GM23338 (cell line): ENCODE measurements around the gene POU3F1.

Experiments
- EZH2 ChIP-seq: fragments of 200-600 bp; sonication (generic); IDR thresholded peaks from one replicate; pipeline ENCODE4 v1.8.0; 2017; ENCODE audit warnings: antibody characterized with exemption, mild to moderate bottlenecking, low read depth; ENCODE audit not compliant: unreplicated experiment
- EZH2phosphoT487 ChIP-seq: fragments of 200-600 bp; sonication (generic); IDR thresholded peaks from one replicate; pipeline ENCODE4 v1.8.1; 2018; ENCODE audit warnings: antibody characterized with exemption; ENCODE audit not compliant: unreplicated experiment
- JUNB ChIP-seq: IDR thresholded peaks from one replicate; pipeline ENCODE4 v1.6.1; 2016; ENCODE audit warnings: antibody characterized with exemption; ENCODE audit not compliant: unreplicated experiment
- POLR2AphosphoS5 ChIP-seq: IDR thresholded peaks from 2 replicates; pipeline ENCODE4 v1.6.1; 2016; ENCODE audit warnings: antibody characterized with exemption, low read depth
- TF ChIP-seq, protein P1 (sequence below), 2 experiments: fragments of 200-600 bp in 1 of 2; sonication (generic) in 1 of 2; conservative IDR thresholded peaks; 2 replicates each; pipeline versions ENCODE4 v1.5.1 to v1.6.1; 2016 to 2017; ENCODE audit warnings: antibody characterized with exemption in 2 of 2, low read depth in 2 of 2, mild to moderate bottlenecking in 2 of 2, moderate library complexity in 1 of 2

GRCh38 chr1:38029685-38030511 is 16.7 kb downstream of the POU3F1 start:
- TF ChIP-seq, protein P1, sequence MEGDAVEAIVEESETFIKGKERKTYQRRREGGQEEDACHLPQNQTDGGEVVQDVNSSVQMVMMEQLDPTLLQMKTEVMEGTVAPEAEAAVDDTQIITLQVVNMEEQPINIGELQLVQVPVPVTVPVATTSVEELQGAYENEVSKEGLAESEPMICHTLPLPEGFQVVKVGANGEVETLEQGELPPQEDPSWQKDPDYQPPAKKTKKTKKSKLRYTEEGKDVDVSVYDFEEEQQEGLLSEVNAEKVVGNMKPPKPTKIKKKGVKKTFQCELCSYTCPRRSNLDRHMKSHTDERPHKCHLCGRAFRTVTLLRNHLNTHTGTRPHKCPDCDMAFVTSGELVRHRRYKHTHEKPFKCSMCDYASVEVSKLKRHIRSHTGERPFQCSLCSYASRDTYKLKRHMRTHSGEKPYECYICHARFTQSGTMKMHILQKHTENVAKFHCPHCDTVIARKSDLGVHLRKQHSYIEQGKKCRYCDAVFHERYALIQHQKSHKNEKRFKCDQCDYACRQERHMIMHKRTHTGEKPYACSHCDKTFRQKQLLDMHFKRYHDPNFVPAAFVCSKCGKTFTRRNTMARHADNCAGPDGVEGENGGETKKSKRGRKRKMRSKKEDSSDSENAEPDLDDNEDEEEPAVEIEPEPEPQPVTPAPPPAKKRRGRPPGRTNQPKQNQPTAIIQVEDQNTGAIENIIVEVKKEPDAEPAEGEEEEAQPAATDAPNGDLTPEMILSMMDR (conservative IDR thresholded peaks at IDR 0.05; ENCODE audit: low read depth in 2 of 2): no peak
- TF ChIP-seq EZH2phosphoT487 (no peak), POLR2AphosphoS5 (0 out of 2 replicates have a peak, but pooled peaks have one; percentile 3), JUNB (no peak), EZH2 (no peak)
